HCT116 (cell line): ENCODE results near the gene NDRG3. TPM values are rescaled to one million over a fixed set of nuclear protein-coding genes. Genes with fewer than 3 reads are reported as not detected.

Source experiments
- ATAC-seq: fragments of 200-7000 bp; cut with Tn5 transposase; 2 replicates; pipeline ENCODE4 v1.9.1; 2020; ENCODE audit warnings: mild to moderate bottlenecking, moderate library complexity
- BruUV-seq: library from RNA; stranded (reverse); fragments of 400-500 nt; replicated peaks from 2 replicates; lab custom pipeline; 2021; lab: Mats Ljungman, UMichigan
- CTCF ChIA-PET: fragments of 300-600 bp; sonication (Branson Sonifier 250); formaldehyde crosslinking; loops from one replicate; lab custom pipeline; 2021; ENCODE audit warnings: antibody characterized with exemption; lab: Charles Lee
- POLR2A ChIA-PET: fragments of 300-600, 350-600 bp; sonication (Branson Sonifier 250); formaldehyde crosslinking; loops from one replicate; lab custom pipeline; 2021; ENCODE audit warnings: antibody characterized with exemption; lab: Charles Lee
- RAD21 ChIA-PET, 2 experiments: fragments of 300-600 bp; sonication (Branson Sonifier 250); formaldehyde crosslinking; loops; one replicate each; lab custom pipeline; 2023; ENCODE audit warnings: low total read pairs in 2 of 2; ENCODE audit not compliant: uncharacterized antibody in 2 of 2, unreplicated experiment in 2 of 2, low non-redundant PET in 1 of 2; lab: Charles Lee
- DNase-seq: peaks from one replicate; pipeline ENCODE4 v3.0.0-alpha.2; 2010; ENCODE audit warnings: low read depth, low spot score
- H2AFZ ChIP-seq: fragments of 200-600 bp; shearing (Covaris generic), sonication (generic); 2 replicates; pipeline ENCODE4 v1.6.1; 2017; ENCODE audit warnings: low read depth, mixed run types, mixed read lengths, antibody characterized with exemption, low read length; ENCODE audit not compliant: poor library complexity, severe bottlenecking
- H3K27ac ChIP-seq: 2 replicates; pipeline ENCODE4 v1.5.1; 2012; ENCODE audit warnings: low read depth, low read length
- H3K27me3 ChIP-seq: fragments of 200-600 bp; sonication (generic); 2 replicates; pipeline ENCODE4 v1.6.1; 2016; ENCODE audit warnings: mixed run types, low read length, mixed read lengths; ENCODE audit not compliant: insufficient read depth
- H3K36me3 ChIP-seq, 2 experiments: fragments of 200-500 bp in 1 of 2; fragments of 200-600 bp in 1 of 2; sonication (Bioruptor generic) in 1 of 2; sonication (generic) in 1 of 2; 2 replicates each; pipeline versions ENCODE4 v1.5.1 to v1.6.1; 2014 to 2016; ENCODE audit warnings: low read length in 2 of 2, inconsistent platforms in 1 of 2, mixed read lengths in 1 of 2, mixed run types in 1 of 2; ENCODE audit not compliant: insufficient read depth in 2 of 2, control insufficient read depth in 1 of 2
- H3K4me1 ChIP-seq, 2 experiments: fragments of 200-600 bp in 1 of 2; sonication (generic) in 1 of 2; 2 replicates each; pipeline versions ENCODE4 v1.5.1 to v1.6.1; 2012 to 2017; ENCODE audit warnings: low read length in 2 of 2, inconsistent platforms in 1 of 2, mild to moderate bottlenecking in 1 of 2, mixed read lengths in 1 of 2, mixed run types in 1 of 2, moderate library complexity in 1 of 2; ENCODE audit not compliant: insufficient read depth in 2 of 2, control insufficient read depth in 1 of 2
- H3K4me2 ChIP-seq: fragments of 200-600 bp; sonication (generic); 2 replicates; pipeline ENCODE4 v1.6.1; 2017; ENCODE audit warnings: mixed run types, low read length, mixed read lengths
- H3K4me3 ChIP-seq, 2 experiments: fragments of 200-600 bp in 1 of 2; sonication (generic) in 1 of 2; replicated peaks in 1 of 2; 2 replicates each; pipeline ENCODE4 v1.5.1; 2011 to 2016; ENCODE audit warnings: low read length in 2 of 2, control low read depth in 1 of 2, low read depth in 1 of 2, mild to moderate bottlenecking in 1 of 2, mixed read lengths in 1 of 2, mixed run types in 1 of 2
- H3K79me2 ChIP-seq: fragments of 200-600 bp; sonication (generic); 2 replicates; pipeline ENCODE4 v1.6.1; 2017; ENCODE audit warnings: mild to moderate bottlenecking, mixed run types, low read length, moderate library complexity, mixed read lengths; ENCODE audit not compliant: insufficient read depth
- H3K9ac ChIP-seq: fragments of 200-600 bp; sonication (generic); 2 replicates; pipeline ENCODE4 v1.6.1; 2016; ENCODE audit warnings: low read length, mixed read lengths
- H3K9me2 ChIP-seq: fragments of 200-600 bp; sonication (generic), shearing (Covaris generic); 2 replicates; pipeline ENCODE4 v1.6.1; 2017; ENCODE audit warnings: mixed run types, mild to moderate bottlenecking, moderate library complexity; ENCODE audit not compliant: insufficient read depth
- H3K9me3 ChIP-seq, 2 experiments: fragments of 200-500 bp in 1 of 2; fragments of 200-600 bp in 1 of 2; sonication (Bioruptor generic) in 1 of 2; sonication (generic) in 1 of 2; 2 replicates each; pipeline ENCODE4 v1.6.1; 2014 to 2017; ENCODE audit warnings: low read length in 2 of 2, mixed read lengths in 2 of 2, inconsistent platforms in 1 of 2, low read depth in 1 of 2, mild to moderate bottlenecking in 1 of 2, mixed run types in 1 of 2, moderate library complexity in 1 of 2; ENCODE audit not compliant: control insufficient read depth in 1 of 2, insufficient read depth in 1 of 2
- H4K20me1 ChIP-seq: fragments of 200-600 bp; sonication (generic), shearing (Covaris generic); 2 replicates; pipeline ENCODE4 v1.6.1; 2017; ENCODE audit warnings: mixed run types, mild to moderate bottlenecking, moderate library complexity; ENCODE audit not compliant: insufficient read depth
- ATF3 ChIP-seq: IDR thresholded peaks from 2 replicates; pipeline ENCODE4 v1.6.1; 2012
- ELF1 ChIP-seq: IDR thresholded peaks from 2 replicates; pipeline ENCODE4 v1.6.1; 2012; ENCODE audit warnings: low read depth, borderline replicate concordance
- EZH2phosphoT487 ChIP-seq: fragments of 200-600 bp; IDR thresholded peaks from 2 replicates; pipeline ENCODE4 v1.6.1; 2018; ENCODE audit warnings: antibody characterized with exemption, borderline replicate concordance
- MAX ChIP-seq: IDR thresholded peaks from 2 replicates; pipeline ENCODE4 v1.6.1; 2012
- POLR2A ChIP-seq: IDR thresholded peaks from 2 replicates; pipeline ENCODE4 v1.7.0; 2011; ENCODE audit warnings: borderline replicate concordance; ENCODE audit not compliant: insufficient read depth, insufficient read length; ENCODE audit errors: extremely low read depth
- POLR2AphosphoS5 ChIP-seq: IDR thresholded peaks from 2 replicates; pipeline ENCODE4 v1.6.1; 2011; ENCODE audit warnings: mild to moderate bottlenecking, low read depth, low read length, moderate library complexity
- SRF ChIP-seq: IDR thresholded peaks from 2 replicates; pipeline ENCODE4 v1.6.1; 2012; ENCODE audit warnings: low read depth
- YY1 ChIP-seq: IDR thresholded peaks from 2 replicates; pipeline ENCODE4 v1.6.1; 2011; ENCODE audit warnings: low read length, low read depth, moderate library complexity, mild to moderate bottlenecking; ENCODE audit not compliant: insufficient replicate concordance; ENCODE audit errors: extremely low read depth
- ZBTB33 ChIP-seq: IDR thresholded peaks from 2 replicates; pipeline ENCODE4 v1.6.1; 2011; ENCODE audit warnings: mild to moderate bottlenecking, low read length, moderate library complexity; ENCODE audit not compliant: insufficient replicate concordance; ENCODE audit errors: extremely low read depth
- ZFX ChIP-seq: fragments of 450-650 bp; IDR thresholded peaks from 2 replicates; pipeline ENCODE4 v1.6.1; 2017
- intact Hi-C: fragments of 100-400 bp; cut with micrococcal nuclease; formaldehyde crosslinking; loops from 2 replicates; pipeline ENCODE4 v1.10.0; 2022
- total RNA-seq: library from RNA; stranded (reverse); gene quantifications from one replicate; pipeline ENCODE4 v1.2.1, GENCODE V29; 2021; ENCODE audit not compliant: unreplicated experiment

Gene NDRG3
- total RNA-seq, 1 experiment from 2014 or later = 29.3 TPM

- ChIA-PET CTCF (no interaction called here), RAD21 (no interaction called here), POLR2A (no interaction called here)
- no peaks in the 10 kb centered on the region for H4K20me1 ChIP-seq
- H3K4me1 ChIP-seq = no peaks in the 10 kb centered on the region
- no peak overlapping the region for H3K27ac ChIP-seq
- no peaks in the 10 kb centered on the region for H3K9me3 ChIP-seq
- H2AFZ ChIP-seq = no peak overlapping the region
- DNase-seq (no peak), ATAC-seq (no peak)
- H3K9ac ChIP-seq = no peak overlapping the region
- no peaks in the 10 kb centered on the region for H3K27me3 ChIP-seq
- no peak for TF ChIP-seq ELF1
- TF ChIP-seq ATF3 = no peak
- no peak for TF ChIP-seq POLR2AphosphoS5
- no peak for TF ChIP-seq MAX
- TF ChIP-seq SRF = no peak
- no peak for TF ChIP-seq ZFX
- TF ChIP-seq ZBTB33 = no peak
- no peak for TF ChIP-seq EZH2phosphoT487
- no peak for TF ChIP-seq YY1
- TF ChIP-seq POLR2A = no peak
- H3K9me2 ChIP-seq = no peaks in the 10 kb centered on the region
- H3K4me3 ChIP-seq = no peak overlapping the region
- no peaks in the 10 kb centered on the region for H3K79me2 ChIP-seq
- H3K36me3 ChIP-seq = no peaks in the 10 kb centered on the region
- no peak overlapping the region for H3K4me2 ChIP-seq
- BruUV-seq = no TSS peak
- intact Hi-C loops = no loop called here
These were observed 36.8 kb downstream of the NDRG3 start for GRCh38 chr20:36709126-36709525.
